ENCODE data around the gene GGN. TPM values are rescaled to one million over a fixed set of nuclear protein-coding genes. Genes with fewer than 3 reads are reported as not detected.

The GGN gene
- total and polyA plus RNA-seq, 9 of the 15 experiments (the other 6 are each of a cell fraction or from before 2014, with no cell fraction given) = 0.15 to 0.33 TPM; not detected in 7

DNA sequence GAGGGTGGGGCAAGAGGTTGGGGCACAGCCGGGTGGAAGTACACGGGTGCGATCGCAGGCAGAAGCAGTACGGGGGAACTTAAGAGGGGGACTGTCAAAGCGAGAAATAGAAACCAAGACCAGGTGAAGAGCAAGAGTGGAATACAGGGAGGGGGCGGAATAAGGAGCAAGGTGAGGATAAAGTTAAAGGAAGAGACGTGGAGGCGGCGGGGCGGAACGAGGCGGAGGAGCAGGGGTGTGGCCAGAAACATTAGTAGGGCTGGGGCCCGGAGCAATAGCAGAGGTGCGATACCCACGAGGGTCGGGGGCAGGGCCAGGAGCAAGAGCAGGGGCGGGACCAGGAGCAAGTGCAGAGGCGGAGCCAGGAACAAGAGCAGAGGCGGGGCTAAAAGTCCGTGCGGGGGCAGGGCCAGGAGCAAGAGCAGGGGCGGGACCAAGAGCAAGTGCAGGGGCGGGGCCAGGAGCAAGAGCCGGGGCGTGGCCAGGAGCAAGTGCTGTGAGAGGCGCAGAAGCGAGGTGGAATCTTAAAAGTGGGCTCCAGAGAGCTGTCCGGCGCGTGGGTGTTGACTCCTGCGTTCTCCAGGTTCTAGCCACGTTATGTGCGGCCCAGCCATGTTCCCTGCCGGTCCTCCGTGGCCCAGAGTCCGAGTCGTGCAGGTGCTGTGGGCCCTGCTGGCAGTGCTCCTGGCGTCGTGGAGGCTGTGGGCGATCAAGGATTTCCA lies 51.0 kb downstream of the GGN start (continued):
- no peak for TF ChIP-seq ZNF551 (CRISPR knock-in tag; IDR thresholded peaks at IDR 0.05)
- TF ChIP-seq OTX1 (CRISPR knock-in tag; IDR thresholded peaks at IDR 0.05) = 0 out of 2 replicates have a peak, but pooled peaks have one; percentile 40
- TF ChIP-seq ERF (CRISPR knock-in tag; IDR thresholded peaks at IDR 0.05) = no peak
- TF ChIP-seq ZNF518B (CRISPR knock-in tag; IDR thresholded peaks at IDR 0.05) = no peak
- no peak; the same call in 1 of the 2 replicates for TF ChIP-seq ZBTB7A (IDR thresholded peaks at IDR 0.05; ENCODE audit: borderline replicate concordance, control insufficient read depth, low read depth, low read length)
- TF ChIP-seq FOXA1 (IDR thresholded peaks at IDR 0.05; ENCODE audit: borderline replicate concordance) = no peak
- TF ChIP-seq RBM39 (optimal IDR thresholded peaks at IDR 0.05; ENCODE audit: low read depth, low read length) = no peak
- no peak for TF ChIP-seq MECOM (CRISPR knock-in tag; IDR thresholded peaks at IDR 0.05)
- TF ChIP-seq HMG20A (CRISPR knock-in tag; conservative IDR thresholded peaks at IDR 0.05) = no peak
- peak in 1 of 2 experiments; percentile 33 for TF ChIP-seq AFF1 (IDR thresholded peaks at IDR 0.05; ENCODE audit: low read depth in 1 of 2, partially characterized antibody in 2 of 2)
- no peak for TF ChIP-seq CXXC5 (CRISPR knock-in tag; IDR thresholded peaks at IDR 0.05)
- no peak for TF ChIP-seq TSC22D4 (tag; IDR thresholded peaks at IDR 0.05)
- TF ChIP-seq NR3C1 (CRISPR knock-in tag; IDR thresholded peaks at IDR 0.05) = no peak
- TF ChIP-seq ZEB2 (IDR thresholded peaks at IDR 0.05) = peak; percentile 87
- no peak for TF ChIP-seq ZNF639 (CRISPR knock-in tag; conservative IDR thresholded peaks at IDR 0.05 in 1 of 2, IDR thresholded peaks at IDR 0.05 in 1 of 2)

All from K562 (cell line).